H9 (cell line): ENCODE results near the gene ROBO2. TPM values are rescaled to one million over a fixed set of nuclear protein-coding genes. Genes with fewer than 3 reads are reported as not detected.

Source experiments
- DNase-seq: peaks from one replicate; pipeline ENCODE4 v3.0.0-alpha.2; 2017
- H2AFZ ChIP-seq: one replicate; pipeline ENCODE4 v1.6.1; 2013; ENCODE audit warnings: mild to moderate bottlenecking, low read length, control low read depth, moderate library complexity
- H2AK5ac ChIP-seq: 2 replicates; pipeline ENCODE4 v1.6.1; 2013; ENCODE audit warnings: low read length, control low read depth, mixed read lengths; ENCODE audit not compliant: insufficient read length
- H2BK120ac ChIP-seq: one replicate; pipeline ENCODE4 v1.6.1; 2013; ENCODE audit warnings: low read depth, mild to moderate bottlenecking, low read length, control low read depth, inconsistent platforms; ENCODE audit not compliant: poor library complexity, severe bottlenecking
- H2BK12ac ChIP-seq: 2 replicates; pipeline ENCODE4 v1.6.1; 2013; ENCODE audit warnings: low read length, control low read depth, mixed read lengths, low read depth; ENCODE audit not compliant: insufficient read length
- H2BK15ac ChIP-seq: 2 replicates; pipeline ENCODE4 v1.6.1; 2013; ENCODE audit warnings: low read depth, low read length, control low read depth
- H2BK20ac ChIP-seq: one replicate; pipeline ENCODE4 v1.6.1; 2013; ENCODE audit warnings: low read depth, mild to moderate bottlenecking, low read length, control low read depth, inconsistent platforms; ENCODE audit not compliant: poor library complexity, severe bottlenecking
- H2BK5ac ChIP-seq: 2 replicates; pipeline ENCODE4 v1.6.1; 2013; ENCODE audit warnings: low read length, control low read depth, mixed read lengths; ENCODE audit not compliant: insufficient read length
- H3K14ac ChIP-seq: 2 replicates; pipeline ENCODE4 v1.6.1; 2013; ENCODE audit warnings: low read length, control low read depth; ENCODE audit not compliant: insufficient read depth
- H3K18ac ChIP-seq: 2 replicates; pipeline ENCODE4 v1.6.1; 2013; ENCODE audit warnings: low read depth, mild to moderate bottlenecking, mixed read lengths, low read length, control low read depth; ENCODE audit not compliant: insufficient read length
- H3K23ac ChIP-seq: 2 replicates; pipeline ENCODE4 v1.6.1; 2013; ENCODE audit warnings: low read length, control low read depth, mixed read lengths, low read depth; ENCODE audit not compliant: insufficient read length
- H3K23me2 ChIP-seq: 2 replicates; pipeline ENCODE4 v1.6.1; 2013; ENCODE audit warnings: low read depth, mild to moderate bottlenecking, mixed read lengths, low read length, control low read depth; ENCODE audit not compliant: insufficient read length, poor library complexity, severe bottlenecking
- H3K27ac ChIP-seq: 2 replicates; pipeline ENCODE4 v1.5.1; 2013; ENCODE audit warnings: low read length, control low read depth, mixed read lengths, low read depth; ENCODE audit not compliant: insufficient read length
- H3K27me3 ChIP-seq: 2 replicates; pipeline ENCODE4 v1.6.1; 2013; ENCODE audit warnings: low read length, control low read depth, inconsistent platforms; ENCODE audit not compliant: insufficient read depth
- H3K4ac ChIP-seq: 2 replicates; pipeline ENCODE4 v1.6.1; 2013; ENCODE audit warnings: low read depth, mild to moderate bottlenecking, control low read depth, inconsistent platforms, low read length, moderate library complexity
- H3K4me1 ChIP-seq: 2 replicates; pipeline ENCODE4 v1.6.1; 2013; ENCODE audit warnings: low read length, control low read depth, inconsistent platforms; ENCODE audit not compliant: insufficient read depth
- H3K4me2 ChIP-seq: 2 replicates; pipeline ENCODE4 v1.6.1; 2013; ENCODE audit warnings: low read length, control low read depth, mixed read lengths; ENCODE audit not compliant: insufficient read length, insufficient read depth
- H3K56ac ChIP-seq: 2 replicates; pipeline ENCODE4 v1.6.1; 2013; ENCODE audit warnings: low read depth, mild to moderate bottlenecking, mixed read lengths, low read length, control low read depth; ENCODE audit not compliant: insufficient read length
- H3K79me1 ChIP-seq: 2 replicates; pipeline ENCODE4 v1.6.1; 2013; ENCODE audit warnings: low read depth, mild to moderate bottlenecking, moderate library complexity, low read length, control low read depth, inconsistent platforms; ENCODE audit not compliant: insufficient read depth, poor library complexity, severe bottlenecking
- H3K79me2 ChIP-seq: 2 replicates; pipeline ENCODE4 v1.6.1; 2013; ENCODE audit warnings: low read length, control low read depth, inconsistent platforms; ENCODE audit not compliant: insufficient read depth
- H3K9ac ChIP-seq: 2 replicates; pipeline ENCODE4 v1.6.1; 2013; ENCODE audit warnings: low read length, control low read depth, mixed read lengths; ENCODE audit not compliant: insufficient read length; ENCODE audit errors: extremely low read depth
- H3K9me3 ChIP-seq: one replicate; pipeline ENCODE4 v1.6.1; 2013; ENCODE audit warnings: low read depth, low read length, inconsistent platforms; ENCODE audit not compliant: control insufficient read depth
- H3T11ph ChIP-seq: one replicate; pipeline ENCODE4 v1.6.1; 2013; ENCODE audit warnings: mild to moderate bottlenecking, low read length, control low read depth, inconsistent platforms
- H4K20me1 ChIP-seq: one replicate; pipeline ENCODE4 v1.6.1; 2013; ENCODE audit not compliant: control insufficient read depth, insufficient read length, insufficient read depth
- H4K5ac ChIP-seq: 2 replicates; pipeline ENCODE4 v1.6.1; 2013; ENCODE audit warnings: low read depth, mild to moderate bottlenecking, mixed read lengths, low read length, control low read depth; ENCODE audit not compliant: insufficient read length
- H4K8ac ChIP-seq: replicated peaks from 2 replicates; pipeline ENCODE4 v1.6.1; 2013; ENCODE audit warnings: low read length, control low read depth, mixed read lengths, low read depth; ENCODE audit not compliant: insufficient read length
- H4K91ac ChIP-seq: 2 replicates; pipeline ENCODE4 v1.6.1; 2013; ENCODE audit warnings: low read depth, mild to moderate bottlenecking, moderate library complexity, mixed read lengths, low read length, control low read depth; ENCODE audit not compliant: insufficient read length
- H3K27ac Mint-ChIP-seq, 3 experiments: 2 replicates in 2 of 3; 3 replicates in 1 of 3; pipeline ENCODE4 v1.8.0; 2020 to 2021; ENCODE audit warnings: mixed read lengths in 3 of 3, mild to moderate bottlenecking in 1 of 3, moderate library complexity in 1 of 3
- H3K27me3 Mint-ChIP-seq: 2 replicates; pipeline ENCODE4 v1.8.0; 2021; ENCODE audit warnings: low read depth, mild to moderate bottlenecking, moderate library complexity, mixed read lengths
- H3K36me3 Mint-ChIP-seq, 3 experiments: 2 replicates in 2 of 3; 3 replicates in 1 of 3; pipeline ENCODE4 v1.8.0; 2020 to 2021; ENCODE audit warnings: low read depth in 3 of 3, mixed read lengths in 3 of 3; ENCODE audit not compliant: insufficient read depth in 1 of 3
- H3K4me1 Mint-ChIP-seq, 2 experiments: 2 replicates each; pipeline ENCODE4 v1.8.0; 2020; ENCODE audit warnings: mixed read lengths in 2 of 2
- H3K4me3 Mint-ChIP-seq, 2 experiments: 2 replicates in 1 of 2; 3 replicates in 1 of 2; pipeline ENCODE4 v1.8.0; 2020 to 2021; ENCODE audit warnings: mild to moderate bottlenecking in 2 of 2, mixed read lengths in 2 of 2, moderate library complexity in 1 of 2
- H3K9me3 Mint-ChIP-seq, 2 experiments: 2 replicates in 1 of 2; 3 replicates in 1 of 2; pipeline ENCODE4 v1.8.0; 2020; ENCODE audit warnings: mild to moderate bottlenecking in 2 of 2, mixed read lengths in 2 of 2, moderate library complexity in 1 of 2
- CTCF ChIP-seq: fragments of 200-600 bp; sonication (generic); conservative IDR thresholded peaks from 3 replicates; pipeline ENCODE4 v1.8.0; 2021; ENCODE audit warnings: antibody characterized with exemption, mild to moderate bottlenecking
- WGBS: extraction: QIAGEN DNeasy Blood & Tissue Kit; methylation state at CpG from one replicate; pipeline ENCODE4 v1.1.7; 2013; ENCODE audit warnings: missing lambda C conversion rate, low lambda C conversion rate, mixed read lengths; ENCODE audit not compliant: insufficient read length; ENCODE audit errors: extremely low coverage; 5-methylcytosine and 5-hydroxymethylcytosine counted together
- total RNA-seq: library from RNA; stranded (reverse); gene quantifications from 2 replicates; pipeline ENCODE4 v1.2.1, GENCODE V29; 2021

ROBO2 gene
- total RNA-seq, 1 experiment from 2014 or later, result 2.3 TPM

- no CpG with 5 or more reads among the region's 2 CpGs for WGBS
- Histone ChIP-seq H2BK12ac (no peak overlapping the region), H3K27ac (no peak overlapping the region), H2AFZ (no peak overlapping the region), H2BK20ac (no peak overlapping the region), H3K79me2 (no peaks in the 10 kb centered on the region), H3K79me1 (no peaks in the 10 kb centered on the region), H3K56ac (no peak overlapping the region), H3K4me2 (no peak overlapping the region), H4K91ac (no peak overlapping the region), H3K4ac (no peak overlapping the region), H4K5ac (no peak overlapping the region), H2BK5ac (no peak overlapping the region), H4K20me1 (no peaks in the 10 kb centered on the region), H3K14ac (no peak overlapping the region), H2BK120ac (no peak overlapping the region), H3K23me2 (no peaks in the 10 kb centered on the region), H4K8ac (no peak overlapping the region), H2AK5ac (no peak overlapping the region), H3T11ph (no peak overlapping the region), H3K9ac (no peak overlapping the region), H3K9me3 (no peaks in the 10 kb centered on the region), H3K27me3 (no peaks in the 10 kb centered on the region), H3K4me1 (no peaks in the 10 kb centered on the region; the same call in 1 of the 2 replicates), H2BK15ac (no peak overlapping the region), H3K18ac (no peak overlapping the region), H3K23ac (no peak overlapping the region)
- no peak for DNase-seq
- no peak overlapping the region for H3K4me3 Mint-ChIP-seq
- no peak for TF ChIP-seq CTCF
- peaks cover 12 to 16% of the 10 kb centered on the region in 2 experiments for H3K4me1 Mint-ChIP-seq
- no peaks in the 10 kb centered on the region for H3K36me3 Mint-ChIP-seq
- no peak overlapping the region for H3K27ac Mint-ChIP-seq
- no peaks in the 10 kb centered on the region for H3K27me3 Mint-ChIP-seq
- H3K9me3 Mint-ChIP-seq, result no peaks in the 10 kb centered on the region
These were observed 148.3 kb downstream of the ROBO2 start for GRCh38 chr3:77188210-77188609.
